C4-2B (cell line): ENCODE results near the gene APPL2.

Source experiments
- ZFX ChIP-seq: fragments of 450-650 bp; IDR thresholded peaks from 2 replicates; pipeline ENCODE4 v1.6.1; 2017
- TF ChIP-seq, protein P1 (sequence below): fragments of 450-650 bp; conservative IDR thresholded peaks from 2 replicates; pipeline ENCODE4 v1.5.1; 2017; ENCODE audit warnings: mild to moderate bottlenecking

- TF ChIP-seq, protein P1, sequence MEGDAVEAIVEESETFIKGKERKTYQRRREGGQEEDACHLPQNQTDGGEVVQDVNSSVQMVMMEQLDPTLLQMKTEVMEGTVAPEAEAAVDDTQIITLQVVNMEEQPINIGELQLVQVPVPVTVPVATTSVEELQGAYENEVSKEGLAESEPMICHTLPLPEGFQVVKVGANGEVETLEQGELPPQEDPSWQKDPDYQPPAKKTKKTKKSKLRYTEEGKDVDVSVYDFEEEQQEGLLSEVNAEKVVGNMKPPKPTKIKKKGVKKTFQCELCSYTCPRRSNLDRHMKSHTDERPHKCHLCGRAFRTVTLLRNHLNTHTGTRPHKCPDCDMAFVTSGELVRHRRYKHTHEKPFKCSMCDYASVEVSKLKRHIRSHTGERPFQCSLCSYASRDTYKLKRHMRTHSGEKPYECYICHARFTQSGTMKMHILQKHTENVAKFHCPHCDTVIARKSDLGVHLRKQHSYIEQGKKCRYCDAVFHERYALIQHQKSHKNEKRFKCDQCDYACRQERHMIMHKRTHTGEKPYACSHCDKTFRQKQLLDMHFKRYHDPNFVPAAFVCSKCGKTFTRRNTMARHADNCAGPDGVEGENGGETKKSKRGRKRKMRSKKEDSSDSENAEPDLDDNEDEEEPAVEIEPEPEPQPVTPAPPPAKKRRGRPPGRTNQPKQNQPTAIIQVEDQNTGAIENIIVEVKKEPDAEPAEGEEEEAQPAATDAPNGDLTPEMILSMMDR, result no peak
- TF ChIP-seq ZFX, result no peak
These were observed 13.1 kb downstream of the APPL2 start for GRCh38 chr12:105222726-105223351.
